ENCODE results near the gene RNPEPL1.

- TF ChIP-seq POLR2AphosphoS5 (IDR thresholded peaks at IDR 0.05; ENCODE audit: low read depth) (no peak), CTCF (IDR thresholded peaks at IDR 0.05; ENCODE audit: insufficient read depth, low read length) (no peak)
Measured at GRCh38 chr2:240629619-240629967, 61.3 kb downstream of the RNPEPL1 start.

Data from HL-60 (cell line).